Astrocyte (in vitro differentiated cells and primary cell): ENCODE data around the gene MSANTD7.

ENCODE experiments used
- EZH2 ChIP-seq: IDR thresholded peaks from 2 replicates; pipeline ENCODE4 v1.6.1; 2012; ENCODE audit warnings: mild to moderate bottlenecking, low read length, inconsistent platforms; ENCODE audit not compliant: insufficient read depth
- TF ChIP-seq, protein P1 (sequence below): IDR thresholded peaks from 2 replicates; pipeline ENCODE4 v1.5.1; 2011; ENCODE audit warnings: low read depth, mild to moderate bottlenecking, inconsistent platforms, low read length, moderate library complexity; ENCODE audit not compliant: insufficient read depth

DNA sequence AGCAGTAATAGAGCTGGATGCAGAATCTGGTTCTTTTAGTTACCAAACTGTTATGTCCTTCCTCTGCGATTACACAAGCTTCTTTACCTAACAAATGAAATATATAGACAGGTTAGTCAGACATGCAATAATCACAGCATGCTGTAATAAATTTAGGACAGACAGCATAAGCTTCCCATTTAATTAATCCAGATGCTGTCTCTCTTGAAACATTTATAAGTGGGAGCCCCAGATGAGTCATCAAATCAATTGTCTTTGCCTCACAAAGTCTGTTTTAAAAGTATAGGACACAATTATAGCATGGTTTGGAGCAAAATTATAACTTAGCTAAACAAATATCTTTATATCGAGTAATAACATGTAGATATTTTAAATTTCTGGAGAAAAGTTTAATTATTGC lies 1.9 kb upstream of the MSANTD7 start:
- TF ChIP-seq, protein P1, sequence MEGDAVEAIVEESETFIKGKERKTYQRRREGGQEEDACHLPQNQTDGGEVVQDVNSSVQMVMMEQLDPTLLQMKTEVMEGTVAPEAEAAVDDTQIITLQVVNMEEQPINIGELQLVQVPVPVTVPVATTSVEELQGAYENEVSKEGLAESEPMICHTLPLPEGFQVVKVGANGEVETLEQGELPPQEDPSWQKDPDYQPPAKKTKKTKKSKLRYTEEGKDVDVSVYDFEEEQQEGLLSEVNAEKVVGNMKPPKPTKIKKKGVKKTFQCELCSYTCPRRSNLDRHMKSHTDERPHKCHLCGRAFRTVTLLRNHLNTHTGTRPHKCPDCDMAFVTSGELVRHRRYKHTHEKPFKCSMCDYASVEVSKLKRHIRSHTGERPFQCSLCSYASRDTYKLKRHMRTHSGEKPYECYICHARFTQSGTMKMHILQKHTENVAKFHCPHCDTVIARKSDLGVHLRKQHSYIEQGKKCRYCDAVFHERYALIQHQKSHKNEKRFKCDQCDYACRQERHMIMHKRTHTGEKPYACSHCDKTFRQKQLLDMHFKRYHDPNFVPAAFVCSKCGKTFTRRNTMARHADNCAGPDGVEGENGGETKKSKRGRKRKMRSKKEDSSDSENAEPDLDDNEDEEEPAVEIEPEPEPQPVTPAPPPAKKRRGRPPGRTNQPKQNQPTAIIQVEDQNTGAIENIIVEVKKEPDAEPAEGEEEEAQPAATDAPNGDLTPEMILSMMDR, result no peak
- no peak for TF ChIP-seq EZH2
